Measurements from ENCODE around the gene PGA5.
"Not testable (repeated sequence)": the region's sequence is repeated elsewhere in the genome, so short reads cannot be mapped to it uniquely, and the experiment has no call there.

The PGA5 gene

DNA sequence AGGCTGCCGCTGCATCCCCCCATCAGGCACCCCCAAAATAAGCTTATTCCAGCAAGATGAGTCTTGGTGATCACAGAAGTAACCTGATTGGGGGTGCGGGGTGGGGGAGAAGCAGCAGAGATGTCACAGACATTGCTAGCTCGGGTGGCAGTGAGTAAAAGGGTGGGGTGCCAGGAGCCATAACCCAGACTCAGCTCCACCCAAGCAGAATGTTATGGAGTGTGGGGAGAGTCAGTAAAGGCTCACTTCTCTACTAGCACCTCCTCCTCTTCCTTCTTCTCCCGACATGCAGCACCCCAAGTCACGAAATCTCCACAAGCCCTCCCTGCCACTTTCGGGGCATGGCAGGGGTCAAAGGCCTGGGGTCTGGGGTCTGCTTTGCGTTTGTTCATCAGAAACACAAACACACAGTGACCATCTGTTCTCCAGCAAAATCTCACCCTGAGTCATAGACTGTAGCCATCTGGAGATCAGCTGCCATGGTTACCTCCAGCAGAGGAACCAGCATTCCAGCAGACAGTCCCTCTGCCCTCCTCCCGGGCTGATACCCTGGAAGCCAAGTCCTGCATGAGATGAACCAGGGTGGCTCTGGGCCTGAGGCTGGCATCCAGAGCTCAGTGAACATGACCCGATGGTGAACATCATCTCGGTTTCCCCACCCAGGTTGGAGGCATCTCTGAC is 14.4 kb upstream of the PGA5 start:
- not testable (repeated sequence) for H3K27me3 ChIP-seq (ENCODE audit: control insufficient read depth in 2 of 2, insufficient read depth in 2 of 2, low read length in 2 of 2); H3K4me3 ChIP-seq (ENCODE audit: low read length in 2 of 2); H3K36me3 ChIP-seq (ENCODE audit: control insufficient read depth in 2 of 2, insufficient read depth in 2 of 2, low read length in 2 of 2); H3K9ac ChIP-seq (ENCODE audit: low read depth in 1 of 2, low read length in 2 of 2); H3K4me1 ChIP-seq (ENCODE audit: control insufficient read depth in 2 of 2, insufficient read depth in 2 of 2, low read length in 2 of 2); H3K9me3 ChIP-seq (ENCODE audit: control insufficient read depth in 2 of 2, low read length in 2 of 2); H3K27ac ChIP-seq (ENCODE audit: low read depth in 2 of 2, low read length in 2 of 2)

DNA sequence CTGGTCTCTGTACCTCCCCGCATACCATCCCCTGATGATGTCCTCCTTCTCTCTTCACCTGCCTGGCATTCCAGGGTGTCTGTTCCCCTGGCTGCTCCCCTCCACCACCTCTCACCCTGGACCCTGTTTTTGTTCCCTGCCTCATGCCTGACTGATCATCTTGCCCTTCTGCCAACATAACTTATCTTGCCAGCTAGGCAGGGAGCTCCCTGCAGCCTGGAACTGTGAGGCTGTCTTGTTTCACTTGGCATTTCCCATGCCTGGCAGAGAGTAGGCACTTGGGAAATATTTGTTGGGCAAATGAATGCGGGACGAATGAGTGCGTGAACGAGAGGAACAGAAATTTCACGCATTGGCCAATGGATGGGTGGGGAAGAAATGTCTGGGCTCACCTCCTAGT is 11.5 kb upstream of the PGA5 start:
- H3K27me3 ChIP-seq (ENCODE audit: control insufficient read depth in 2 of 2, insufficient read depth in 2 of 2, low read length in 2 of 2); H3K27ac ChIP-seq (ENCODE audit: low read depth in 2 of 2, low read length in 2 of 2); H3K9me3 ChIP-seq (ENCODE audit: control insufficient read depth in 2 of 2, low read length in 2 of 2); H3K4me1 ChIP-seq (ENCODE audit: control insufficient read depth in 2 of 2, insufficient read depth in 2 of 2, low read length in 2 of 2); H3K36me3 ChIP-seq (ENCODE audit: control insufficient read depth in 2 of 2, insufficient read depth in 2 of 2, low read length in 2 of 2); H3K9ac ChIP-seq (ENCODE audit: low read depth in 1 of 2, low read length in 2 of 2); H3K4me3 ChIP-seq (ENCODE audit: low read length in 2 of 2): not testable (repeated sequence)

GRCh38 chr11:61231033-61231432 is 9.9 kb upstream of the PGA5 start:
- H3K27ac ChIP-seq (ENCODE audit: low read depth in 2 of 2, low read length in 2 of 2); H3K4me1 ChIP-seq (ENCODE audit: control insufficient read depth in 2 of 2, insufficient read depth in 2 of 2, low read length in 2 of 2); H3K27me3 ChIP-seq (ENCODE audit: control insufficient read depth in 2 of 2, insufficient read depth in 2 of 2, low read length in 2 of 2); H3K36me3 ChIP-seq (ENCODE audit: control insufficient read depth in 2 of 2, insufficient read depth in 2 of 2, low read length in 2 of 2); H3K4me3 ChIP-seq (ENCODE audit: low read length in 2 of 2); H3K9ac ChIP-seq (ENCODE audit: low read depth in 1 of 2, low read length in 2 of 2); H3K9me3 ChIP-seq (ENCODE audit: control insufficient read depth in 2 of 2, low read length in 2 of 2): not testable (repeated sequence)

- H3K27me3 ChIP-seq (ENCODE audit: control insufficient read depth in 2 of 2, insufficient read depth in 2 of 2, low read length in 2 of 2); H3K4me3 ChIP-seq (ENCODE audit: low read length in 2 of 2); H3K36me3 ChIP-seq (ENCODE audit: control insufficient read depth in 2 of 2, insufficient read depth in 2 of 2, low read length in 2 of 2); H3K9ac ChIP-seq (ENCODE audit: low read depth in 1 of 2, low read length in 2 of 2); H3K27ac ChIP-seq (ENCODE audit: low read depth in 2 of 2, low read length in 2 of 2); H3K4me1 ChIP-seq (ENCODE audit: control insufficient read depth in 2 of 2, insufficient read depth in 2 of 2, low read length in 2 of 2); H3K9me3 ChIP-seq (ENCODE audit: control insufficient read depth in 2 of 2, low read length in 2 of 2): not testable (repeated sequence)
Measured at GRCh38 chr11:61231585-61231984, 9.4 kb upstream of the PGA5 start.

GRCh38 chr11:61232548-61233145 is 8.3 kb upstream of the PGA5 start:
- H3K9me3 ChIP-seq (ENCODE audit: control insufficient read depth in 2 of 2, low read length in 2 of 2); H3K4me1 ChIP-seq (ENCODE audit: control insufficient read depth in 2 of 2, insufficient read depth in 2 of 2, low read length in 2 of 2); H3K36me3 ChIP-seq (ENCODE audit: control insufficient read depth in 2 of 2, insufficient read depth in 2 of 2, low read length in 2 of 2); H3K27ac ChIP-seq (ENCODE audit: low read depth in 2 of 2, low read length in 2 of 2); H3K27me3 ChIP-seq (ENCODE audit: control insufficient read depth in 2 of 2, insufficient read depth in 2 of 2, low read length in 2 of 2); H3K9ac ChIP-seq (ENCODE audit: low read depth in 1 of 2, low read length in 2 of 2); H3K4me3 ChIP-seq (ENCODE audit: low read length in 2 of 2): not testable (repeated sequence)

- H3K27ac ChIP-seq (ENCODE audit: low read depth in 2 of 2, low read length in 2 of 2); H3K27me3 ChIP-seq (ENCODE audit: control insufficient read depth in 2 of 2, insufficient read depth in 2 of 2, low read length in 2 of 2); H3K9me3 ChIP-seq (ENCODE audit: control insufficient read depth in 2 of 2, low read length in 2 of 2); H3K4me3 ChIP-seq (ENCODE audit: low read length in 2 of 2); H3K36me3 ChIP-seq (ENCODE audit: control insufficient read depth in 2 of 2, insufficient read depth in 2 of 2, low read length in 2 of 2); H3K4me1 ChIP-seq (ENCODE audit: control insufficient read depth in 2 of 2, insufficient read depth in 2 of 2, low read length in 2 of 2); H3K9ac ChIP-seq (ENCODE audit: low read depth in 1 of 2, low read length in 2 of 2): not testable (repeated sequence)
Measured at GRCh38 chr11:61237130-61237529, 3.8 kb upstream of the PGA5 start.

DNA sequence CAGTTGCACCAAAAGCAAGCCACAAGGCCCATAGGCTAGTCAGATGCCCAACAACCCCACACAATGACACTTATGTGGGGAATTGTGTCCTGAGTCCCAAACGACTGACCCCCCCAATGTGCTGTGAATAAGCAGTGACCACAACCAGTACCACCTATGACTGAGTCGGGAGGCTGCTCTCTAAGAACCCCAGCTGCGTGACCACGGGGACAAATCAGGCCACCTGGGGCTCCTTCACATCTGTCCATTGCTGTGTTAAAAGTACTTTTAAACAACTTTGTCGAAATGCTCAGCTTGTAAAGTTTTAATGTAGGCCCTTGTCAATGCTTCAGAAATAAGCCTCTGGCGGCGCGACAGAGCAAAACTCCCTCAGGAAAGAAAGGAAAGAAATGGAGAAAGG is 687 bp upstream of the PGA5 start:
- H3K9ac ChIP-seq (ENCODE audit: low read depth in 1 of 2, low read length in 2 of 2); H3K4me1 ChIP-seq (ENCODE audit: control insufficient read depth in 2 of 2, insufficient read depth in 2 of 2, low read length in 2 of 2); H3K9me3 ChIP-seq (ENCODE audit: control insufficient read depth in 2 of 2, low read length in 2 of 2); H3K36me3 ChIP-seq (ENCODE audit: control insufficient read depth in 2 of 2, insufficient read depth in 2 of 2, low read length in 2 of 2); H3K4me3 ChIP-seq (ENCODE audit: low read length in 2 of 2); H3K27me3 ChIP-seq (ENCODE audit: control insufficient read depth in 2 of 2, insufficient read depth in 2 of 2, low read length in 2 of 2); H3K27ac ChIP-seq (ENCODE audit: low read depth in 2 of 2, low read length in 2 of 2): not testable (repeated sequence)

GRCh38 chr11:61241526-61241925 is 551 bp downstream of the PGA5 start:
- not testable (repeated sequence) for H3K36me3 ChIP-seq (ENCODE audit: control insufficient read depth in 2 of 2, insufficient read depth in 2 of 2, low read length in 2 of 2); H3K9ac ChIP-seq (ENCODE audit: low read depth in 1 of 2, low read length in 2 of 2); H3K4me1 ChIP-seq (ENCODE audit: control insufficient read depth in 2 of 2, insufficient read depth in 2 of 2, low read length in 2 of 2); H3K9me3 ChIP-seq (ENCODE audit: control insufficient read depth in 2 of 2, low read length in 2 of 2); H3K4me3 ChIP-seq (ENCODE audit: low read length in 2 of 2); H3K27me3 ChIP-seq (ENCODE audit: control insufficient read depth in 2 of 2, insufficient read depth in 2 of 2, low read length in 2 of 2); H3K27ac ChIP-seq (ENCODE audit: low read depth in 2 of 2, low read length in 2 of 2)

DNA sequence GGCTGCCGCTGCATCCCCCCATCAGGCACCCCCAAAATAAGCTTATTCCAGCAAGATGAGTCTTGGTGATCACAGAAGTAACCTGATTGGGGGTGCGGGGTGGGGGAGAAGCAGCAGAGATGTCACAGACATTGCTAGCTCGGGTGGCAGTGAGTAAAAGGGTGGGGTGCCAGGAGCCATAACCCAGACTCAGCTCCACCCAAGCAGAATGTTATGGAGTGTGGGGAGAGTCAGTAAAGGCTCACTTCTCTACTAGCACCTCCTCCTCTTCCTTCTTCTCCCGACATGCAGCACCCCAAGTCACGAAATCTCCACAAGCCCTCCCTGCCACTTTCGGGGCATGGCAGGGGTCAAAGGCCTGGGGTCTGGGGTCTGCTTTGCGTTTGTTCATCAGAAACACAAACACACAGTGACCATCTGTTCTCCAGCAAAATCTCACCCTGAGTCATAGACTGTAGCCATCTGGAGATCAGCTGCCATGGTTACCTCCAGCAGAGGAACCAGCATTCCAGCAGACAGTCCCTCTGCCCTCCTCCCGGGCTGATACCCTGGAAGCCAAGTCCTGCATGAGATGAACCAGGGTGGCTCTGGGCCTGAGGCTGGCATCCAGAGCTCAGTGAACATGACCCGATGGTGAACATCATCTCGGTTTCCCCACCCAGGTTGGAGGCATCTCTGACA is 4.4 kb downstream of the PGA5 start:
- not testable (repeated sequence) for H3K27ac ChIP-seq (ENCODE audit: low read depth in 2 of 2, low read length in 2 of 2)

DNA sequence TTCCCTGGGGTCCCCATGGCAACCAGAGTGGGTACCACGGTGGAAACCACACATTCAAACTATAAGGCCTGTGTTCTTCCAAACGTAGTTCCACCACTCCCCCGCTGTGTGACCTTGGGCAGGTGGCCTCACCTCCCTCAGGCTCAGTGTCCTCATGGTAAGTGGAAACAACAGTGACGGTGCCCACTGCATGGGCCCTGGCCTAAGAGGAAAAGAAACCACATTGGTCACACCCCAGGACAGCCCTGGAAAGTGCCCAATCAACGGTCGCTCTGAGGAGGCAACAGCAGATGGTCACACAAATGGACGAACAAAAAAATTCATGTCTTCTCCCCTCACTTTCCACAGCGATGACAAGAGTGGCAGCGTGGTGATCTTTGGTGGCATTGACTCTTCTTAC is 7.1 kb downstream of the PGA5 start:
- H3K4me1 ChIP-seq (ENCODE audit: control insufficient read depth in 2 of 2, insufficient read depth in 2 of 2, low read length in 2 of 2); H3K27ac ChIP-seq (ENCODE audit: low read depth in 2 of 2, low read length in 2 of 2); H3K27me3 ChIP-seq (ENCODE audit: control insufficient read depth in 2 of 2, insufficient read depth in 2 of 2, low read length in 2 of 2): not testable (repeated sequence)

More for the DNA sequence above, 4.4 kb downstream of the PGA5 start:
- H3K4me1 ChIP-seq (ENCODE audit: control insufficient read depth in 2 of 2, insufficient read depth in 2 of 2, low read length in 2 of 2); H3K9me3 ChIP-seq (ENCODE audit: control insufficient read depth in 2 of 2, low read length in 2 of 2); H3K27me3 ChIP-seq (ENCODE audit: control insufficient read depth in 2 of 2, insufficient read depth in 2 of 2, low read length in 2 of 2); H3K9ac ChIP-seq (ENCODE audit: low read depth in 1 of 2, low read length in 2 of 2); H3K36me3 ChIP-seq (ENCODE audit: control insufficient read depth in 2 of 2, insufficient read depth in 2 of 2, low read length in 2 of 2); H3K4me3 ChIP-seq (ENCODE audit: low read length in 2 of 2): not testable (repeated sequence)

More for the DNA sequence above, 7.1 kb downstream of the PGA5 start:
- H3K9me3 ChIP-seq (ENCODE audit: control insufficient read depth in 2 of 2, low read length in 2 of 2); H3K4me3 ChIP-seq (ENCODE audit: low read length in 2 of 2); H3K36me3 ChIP-seq (ENCODE audit: control insufficient read depth in 2 of 2, insufficient read depth in 2 of 2, low read length in 2 of 2); H3K9ac ChIP-seq (ENCODE audit: low read depth in 1 of 2, low read length in 2 of 2): not testable (repeated sequence)
